HG02981 (cell line): Measurements from ENCODE around the gene TCF12.

Source experiments
- ATAC-seq: cut with Tn5 transposase; IDR thresholded peaks from one replicate; pipeline ENCODE4 v1.9.1; 2021; ENCODE audit warnings: mild to moderate bottlenecking, moderate library complexity; ENCODE audit not compliant: unreplicated experiment

Gene TCF12

DNA sequence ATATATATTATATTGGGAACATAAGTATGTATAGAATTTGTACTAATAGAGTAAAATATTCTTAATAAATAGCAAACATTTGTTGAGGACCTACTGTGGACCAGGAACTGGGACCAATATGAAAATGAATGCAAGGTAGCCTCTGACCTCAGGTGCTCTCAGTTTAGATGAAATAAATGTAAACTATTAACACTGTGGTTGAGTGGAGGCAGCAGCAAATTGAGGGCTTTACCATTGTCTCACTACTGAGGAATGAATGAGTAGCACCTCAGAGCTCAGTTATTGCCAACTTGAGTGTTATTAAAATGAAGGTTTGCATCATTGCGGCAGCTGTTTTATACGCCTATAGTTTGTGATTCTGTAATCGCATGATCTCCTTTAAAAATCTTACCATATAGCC is 366.9 kb downstream of the TCF12 start:
- peak; percentile 64 for ATAC-seq

DNA sequence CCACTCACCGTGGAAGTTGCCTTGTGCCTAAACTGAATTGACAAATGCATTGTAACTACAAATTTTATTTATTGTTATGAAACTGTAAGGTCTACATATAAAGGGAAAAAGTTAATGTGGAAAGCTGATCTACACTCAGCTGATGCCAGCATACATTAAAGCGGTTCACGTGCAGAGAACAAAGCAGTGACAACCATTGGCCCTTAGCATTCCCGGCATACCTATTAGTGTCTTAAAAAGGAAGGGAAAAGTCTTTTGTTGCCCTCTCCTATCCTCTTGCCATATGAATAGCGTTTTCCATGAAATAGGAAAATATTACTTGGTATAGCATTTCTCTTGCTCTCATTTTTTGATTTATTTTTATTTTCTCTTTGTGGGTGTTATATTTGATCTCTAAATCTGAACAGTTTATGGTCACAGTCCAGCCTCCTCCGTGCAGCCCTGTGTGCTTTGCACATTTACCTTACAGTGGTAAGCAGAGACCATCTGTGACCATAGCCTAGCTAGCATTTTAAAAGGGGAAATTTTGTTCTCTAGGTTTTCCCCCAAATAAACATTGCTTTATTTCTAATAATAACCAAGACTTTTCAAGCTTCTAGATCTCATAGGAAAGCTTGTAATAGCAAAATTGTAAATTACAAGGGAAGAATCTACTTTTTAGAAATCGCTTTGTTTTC is 368.1 kb downstream of the TCF12 start:
- no peak for ATAC-seq

DNA sequence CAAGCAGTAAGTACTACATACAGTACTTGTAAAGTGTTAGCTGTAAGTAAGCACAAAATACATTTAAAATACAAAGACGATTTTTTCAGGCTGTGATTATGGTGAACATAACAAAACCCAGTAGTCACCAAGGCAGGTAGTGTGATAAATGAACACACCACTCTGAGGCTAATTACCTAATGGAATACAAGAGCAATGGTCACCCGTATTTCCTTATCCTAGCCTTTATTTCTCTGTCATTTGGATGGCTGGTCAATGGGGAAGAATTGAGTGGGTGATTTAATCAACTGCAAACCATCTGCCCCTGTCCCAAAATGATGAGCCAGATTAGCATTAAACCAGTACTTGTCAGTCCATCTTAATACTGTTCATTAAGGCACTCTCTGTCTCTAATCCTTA is 368.7 kb downstream of the TCF12 start:
- ATAC-seq = no peak

DNA sequence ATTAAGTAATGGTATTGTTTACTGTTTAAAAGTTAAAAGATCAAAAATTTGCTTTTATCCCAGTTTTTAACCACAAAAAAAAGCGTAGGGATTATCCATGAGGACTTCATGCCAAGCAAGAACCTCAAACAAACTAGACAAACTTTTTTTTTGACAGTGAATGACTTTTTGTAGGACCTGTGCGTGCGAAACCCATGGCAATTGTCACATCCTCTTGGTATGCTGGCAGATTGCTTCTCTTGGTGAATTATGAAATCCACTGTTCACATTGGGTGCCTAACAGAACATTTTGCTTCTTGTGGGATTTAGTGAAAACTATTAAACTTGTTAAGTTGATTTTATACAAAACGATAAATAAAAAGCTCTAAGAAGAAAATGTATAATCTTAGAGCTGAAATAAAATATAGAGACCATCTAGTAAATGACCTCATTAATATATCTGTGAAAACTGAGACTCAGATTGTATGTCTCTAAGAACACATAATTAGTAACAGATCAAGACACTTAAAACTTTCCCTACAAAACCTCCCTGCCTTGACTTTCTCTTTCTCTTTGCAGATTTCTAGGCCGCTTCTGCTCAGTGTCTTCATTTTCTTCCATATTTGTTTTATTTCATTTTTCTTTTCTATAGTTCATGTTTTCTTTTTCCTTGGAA is 370.6 kb downstream of the TCF12 start:
- ATAC-seq = no peak

DNA sequence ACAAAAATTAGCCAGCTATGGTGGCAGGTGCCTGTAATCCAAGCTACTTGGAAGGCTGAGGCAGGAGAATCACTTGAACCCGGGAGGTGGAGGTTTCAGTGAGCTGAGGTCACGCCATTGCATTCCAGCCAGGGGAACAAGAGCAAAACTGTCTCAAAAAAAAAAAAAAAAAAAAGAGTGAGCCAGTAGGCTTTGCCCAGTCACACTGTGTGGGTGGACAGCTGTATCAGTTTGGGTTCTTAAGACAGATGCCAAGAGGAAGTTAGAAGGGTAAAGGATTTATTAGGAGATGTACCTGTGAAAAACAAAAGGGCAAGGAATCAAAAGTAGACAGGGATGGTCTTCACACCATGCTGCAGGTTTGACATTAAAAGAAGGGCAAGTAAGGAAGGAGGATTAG is 371.7 kb downstream of the TCF12 start:
- ATAC-seq = no peak

DNA sequence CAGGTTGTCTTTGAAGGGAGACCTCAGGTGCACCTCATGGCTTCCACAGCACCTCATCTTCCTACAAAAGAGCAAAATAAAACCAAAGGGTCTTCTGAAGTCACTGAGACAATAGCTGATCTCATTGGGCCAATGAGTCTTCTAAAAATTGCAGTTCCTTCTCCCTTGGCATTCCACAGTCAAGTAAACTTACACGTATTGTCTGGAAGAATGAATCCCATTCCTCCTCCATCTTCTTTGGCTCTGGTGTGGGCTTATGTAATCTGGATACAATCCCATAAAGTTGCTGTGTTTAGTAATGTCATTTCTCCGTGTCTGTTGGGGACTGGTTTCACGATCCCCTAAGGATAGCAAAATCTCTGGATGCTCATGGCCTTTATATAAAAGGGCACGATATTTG is 372.4 kb downstream of the TCF12 start:
- ATAC-seq = no peak

DNA sequence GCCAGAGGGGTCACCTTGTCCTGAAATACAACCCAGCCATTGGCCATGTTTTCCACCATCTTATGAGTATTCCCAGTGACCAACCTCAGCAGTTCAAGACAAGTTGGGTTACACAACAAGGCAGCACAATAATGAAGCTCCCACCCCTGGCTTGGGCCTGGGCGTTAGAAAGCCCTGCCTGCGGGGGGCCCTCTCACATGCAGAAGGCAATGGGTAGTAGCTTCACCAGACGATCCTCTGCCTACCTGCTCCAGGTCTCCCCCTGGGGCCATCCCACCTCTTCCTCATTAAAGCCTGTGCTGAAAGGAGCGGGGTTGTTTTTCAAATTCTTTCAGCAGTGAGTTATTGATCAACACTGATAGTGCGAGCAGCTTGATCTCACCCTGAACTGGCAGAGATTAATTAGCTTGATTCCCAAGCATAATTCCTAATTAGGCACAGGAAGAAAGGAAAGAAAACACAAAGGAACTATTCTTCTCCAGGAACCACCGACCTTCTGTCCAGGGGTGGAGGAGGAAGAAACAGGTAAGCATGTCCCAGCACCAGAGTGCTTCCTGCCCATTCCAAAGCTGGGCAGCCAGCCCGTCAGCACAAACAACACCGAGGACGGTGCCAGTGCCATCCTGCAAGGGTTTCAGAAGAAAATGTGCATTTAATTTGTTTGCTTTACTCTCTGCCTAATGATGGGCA is 378.2 kb downstream of the TCF12 start:
- ATAC-seq = no peak

DNA sequence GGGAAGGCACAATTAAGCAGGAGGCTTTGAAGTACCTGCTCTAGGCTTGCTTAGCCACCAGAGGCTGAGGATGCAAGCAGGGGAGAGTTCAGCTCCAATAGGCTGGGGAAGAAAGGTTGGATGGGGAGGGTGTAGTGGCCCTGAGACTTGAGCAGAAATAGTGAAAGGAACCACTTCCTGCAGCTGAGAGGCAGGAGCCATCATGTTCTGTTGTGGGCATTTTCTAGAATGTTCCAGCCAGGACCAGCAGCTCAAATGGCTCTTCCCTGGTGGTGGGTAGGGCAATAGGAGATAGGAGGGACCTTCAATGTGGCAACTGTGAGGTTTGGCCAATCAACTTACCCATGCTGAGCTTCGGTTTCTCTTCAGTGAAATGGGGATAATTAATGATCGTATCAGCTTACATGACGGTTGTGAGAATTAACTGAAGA is 378.7 kb downstream of the TCF12 start:
- no peak for ATAC-seq

DNA sequence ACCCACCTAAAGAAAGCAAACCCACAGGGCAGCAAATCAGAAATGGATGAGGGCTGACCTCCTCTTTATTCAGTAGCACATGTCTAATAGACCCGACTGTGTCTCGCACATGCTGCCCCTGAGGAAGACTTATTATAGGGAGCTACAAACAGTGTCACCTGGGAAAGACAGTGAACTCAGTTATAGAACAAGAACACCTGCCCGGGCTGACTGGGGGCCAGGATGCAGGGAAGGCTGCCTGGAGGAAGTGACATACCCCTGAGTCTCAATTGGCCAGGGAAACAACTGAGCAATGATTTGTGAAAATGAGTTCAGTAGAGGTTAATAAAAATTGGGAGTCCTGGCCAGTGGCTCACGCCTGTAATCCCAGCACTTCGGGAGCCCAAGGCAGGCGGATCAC is 379.2 kb downstream of the TCF12 start:
- ATAC-seq = no peak

DNA sequence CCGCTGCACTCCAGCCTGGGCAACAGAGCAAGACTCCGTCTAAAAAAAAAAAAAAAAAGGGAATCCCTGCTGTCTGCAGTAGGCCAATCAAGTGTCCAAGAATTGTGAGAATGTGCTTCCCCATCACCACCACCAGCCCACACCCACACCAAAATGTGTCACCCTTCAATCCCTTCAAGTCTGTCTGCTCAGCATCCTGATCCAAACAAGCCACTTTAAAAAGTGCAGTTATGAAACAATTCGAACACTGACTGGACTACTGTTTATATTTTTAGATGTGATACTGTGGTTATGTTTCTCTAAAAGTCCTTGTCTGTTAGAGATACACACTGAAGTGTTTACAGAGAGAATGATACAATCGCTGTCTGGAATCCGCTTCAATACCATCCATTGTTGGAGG is 379.8 kb downstream of the TCF12 start:
- no peak for ATAC-seq

DNA sequence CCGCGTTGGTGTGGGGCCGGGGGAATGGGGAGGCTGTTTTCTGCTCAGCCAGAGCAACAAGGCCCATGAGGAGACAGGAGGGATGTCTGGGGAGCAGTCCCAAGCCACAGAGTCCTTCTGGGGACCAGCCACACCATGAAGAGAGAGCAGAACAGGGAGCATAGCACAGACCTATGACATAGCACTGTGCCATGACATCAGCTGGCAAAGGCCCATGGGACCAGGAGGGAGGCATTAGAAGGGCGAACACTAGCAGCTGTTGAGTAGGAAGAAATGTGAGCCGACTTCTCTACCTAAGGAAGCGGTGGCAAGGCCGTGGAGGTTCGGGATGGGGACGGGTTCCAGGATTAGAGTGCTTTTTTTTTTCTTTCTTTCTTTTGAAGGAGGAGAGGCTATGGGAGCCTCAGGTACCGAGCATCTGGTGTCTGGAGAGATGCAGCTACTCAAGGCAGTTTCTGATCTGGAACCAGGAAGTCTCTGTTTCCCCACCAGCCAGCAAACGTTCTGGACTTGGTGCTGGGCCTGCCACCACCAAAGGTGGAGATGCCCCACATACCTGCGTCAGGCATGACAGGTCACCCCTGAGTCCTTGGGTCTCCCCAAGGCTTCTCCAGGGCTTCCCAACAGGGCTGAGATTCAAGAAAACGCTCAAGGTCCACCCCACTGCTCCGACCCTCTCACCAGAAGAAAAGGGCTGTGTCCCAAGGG is 380.6 kb downstream of the TCF12 start:
- ATAC-seq = no peak

DNA sequence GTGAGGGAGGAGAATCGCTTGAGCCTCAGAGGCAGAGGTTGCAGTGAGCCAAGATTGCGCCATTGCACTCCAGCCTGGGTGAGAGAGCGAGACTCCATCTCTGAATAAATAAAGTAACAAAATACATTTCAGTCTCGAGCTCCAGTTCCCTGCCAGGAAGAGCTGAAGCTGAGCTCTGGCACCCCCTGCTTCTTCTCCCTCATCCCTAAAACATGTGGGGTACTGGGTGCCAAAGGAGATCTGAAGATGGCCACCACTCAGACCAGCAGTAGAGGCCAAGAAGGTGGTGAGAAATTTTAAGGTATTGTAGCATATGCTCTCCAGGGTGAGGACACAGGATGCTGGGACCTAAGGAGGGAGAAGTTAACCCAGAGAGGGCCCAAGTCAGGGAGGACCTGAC is 382.9 kb downstream of the TCF12 start:
- no peak for ATAC-seq

DNA sequence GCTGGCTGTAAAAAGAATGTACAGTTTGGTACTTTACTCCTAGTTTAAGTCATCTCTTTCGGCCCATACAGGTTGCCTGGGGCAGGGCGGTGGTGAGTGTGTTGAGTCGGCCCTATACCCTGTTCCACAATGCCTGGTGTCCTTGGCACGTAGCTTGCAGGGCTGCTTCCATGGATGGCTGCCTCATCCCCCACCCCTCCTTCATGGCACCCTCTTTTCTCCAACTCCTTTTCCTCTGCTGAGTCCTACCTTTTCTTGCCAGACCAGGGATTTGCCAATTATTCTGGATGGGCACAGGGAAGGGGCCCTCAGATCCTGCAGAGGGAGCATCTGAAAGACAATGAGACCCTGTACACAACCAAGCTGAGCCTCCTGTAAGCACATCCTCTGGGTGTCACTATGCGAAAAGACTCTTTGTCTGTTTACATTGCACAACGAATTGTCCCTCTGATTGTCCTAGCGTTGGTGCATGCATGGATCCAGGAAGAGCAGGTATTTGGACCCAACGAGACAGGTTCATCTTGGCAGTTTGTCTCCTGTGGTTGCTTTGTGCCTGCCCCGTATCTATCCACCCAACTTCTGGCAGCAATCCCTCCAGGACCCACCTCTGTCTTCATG is 384.3 kb downstream of the TCF12 start:
- ATAC-seq = no peak

DNA sequence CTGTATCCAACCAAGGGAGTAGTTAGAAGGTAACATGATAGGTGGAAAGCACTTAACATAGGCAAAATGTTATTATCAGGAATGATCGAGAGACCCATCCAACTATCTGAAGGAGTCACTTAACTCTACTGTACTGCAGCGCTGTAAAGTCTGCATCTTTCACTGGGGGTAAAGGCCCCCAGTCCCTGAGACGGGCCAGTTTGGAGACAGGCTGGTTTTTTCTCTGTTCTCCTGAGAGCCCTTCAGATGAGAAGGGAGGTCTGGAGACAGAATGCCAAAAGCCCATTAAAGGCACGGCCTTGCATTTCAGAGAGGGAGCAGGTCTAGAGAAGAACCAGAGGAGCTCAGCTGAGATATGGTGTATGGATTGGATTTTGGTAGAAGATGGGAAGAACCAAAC is 386.6 kb downstream of the TCF12 start:
- no peak for ATAC-seq

DNA sequence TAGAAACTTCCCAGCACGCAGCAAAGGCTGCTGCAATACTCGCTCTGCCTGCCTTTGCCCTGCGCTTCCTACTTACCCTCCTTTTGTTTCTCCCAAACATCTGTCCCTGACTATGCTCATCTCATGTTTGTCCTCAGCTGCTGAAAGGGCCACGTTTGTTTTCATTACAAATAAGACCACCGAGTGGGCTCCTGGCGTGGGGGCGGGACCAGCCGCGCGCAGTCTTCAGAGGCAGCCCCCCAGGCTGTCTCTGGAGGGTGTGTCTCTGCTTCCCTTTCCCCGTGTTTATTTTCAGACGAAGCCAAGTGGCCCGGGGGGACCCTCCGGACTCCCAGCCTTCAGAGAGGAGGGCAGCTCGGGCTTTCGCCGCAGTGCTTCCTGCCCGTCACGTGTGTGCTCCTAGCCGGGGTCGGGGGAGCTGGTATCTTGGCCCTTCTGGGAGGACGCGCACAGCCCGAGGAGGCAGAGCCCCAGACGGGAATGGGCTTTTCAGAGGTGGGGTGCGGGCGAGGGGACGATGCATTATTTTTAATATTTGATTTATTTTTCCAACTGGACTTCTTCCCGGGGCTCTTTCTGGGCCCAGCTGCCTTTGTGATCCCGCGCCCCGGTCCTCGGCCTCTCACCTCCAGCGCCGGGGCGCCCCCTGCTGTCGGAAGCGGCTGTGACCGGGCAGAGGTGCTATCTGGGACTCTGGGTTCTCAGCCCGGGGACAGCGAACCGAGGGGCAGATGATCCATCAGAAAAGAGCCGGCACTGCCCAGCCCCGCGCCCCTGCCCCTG is 387.9 kb downstream of the TCF12 start:
- peak; percentile 71 for ATAC-seq

DNA sequence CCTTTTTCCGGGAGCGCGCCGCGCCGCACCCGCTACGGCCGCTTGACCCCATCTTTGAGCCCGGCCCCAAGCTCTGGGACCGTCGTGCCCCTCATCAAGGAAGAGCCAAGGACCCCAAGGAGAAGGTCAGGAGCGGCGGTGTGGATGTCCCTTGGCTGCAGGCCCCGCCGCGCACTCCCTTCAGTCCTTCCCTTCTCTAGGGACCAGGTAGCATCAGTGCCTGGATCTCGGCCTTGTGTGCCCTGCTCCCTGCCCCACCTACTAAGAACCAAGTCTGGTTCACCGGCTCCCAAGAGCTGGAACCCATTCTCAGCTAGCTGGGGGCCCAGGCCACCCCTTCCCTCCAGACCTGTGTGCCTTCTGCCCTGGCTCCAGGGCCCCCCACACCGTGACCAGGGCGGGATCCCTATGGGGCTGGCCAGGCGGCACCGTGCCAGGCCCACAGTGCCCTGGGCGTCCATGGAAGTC is 388.5 kb downstream of the TCF12 start:
- no peak for ATAC-seq

DNA sequence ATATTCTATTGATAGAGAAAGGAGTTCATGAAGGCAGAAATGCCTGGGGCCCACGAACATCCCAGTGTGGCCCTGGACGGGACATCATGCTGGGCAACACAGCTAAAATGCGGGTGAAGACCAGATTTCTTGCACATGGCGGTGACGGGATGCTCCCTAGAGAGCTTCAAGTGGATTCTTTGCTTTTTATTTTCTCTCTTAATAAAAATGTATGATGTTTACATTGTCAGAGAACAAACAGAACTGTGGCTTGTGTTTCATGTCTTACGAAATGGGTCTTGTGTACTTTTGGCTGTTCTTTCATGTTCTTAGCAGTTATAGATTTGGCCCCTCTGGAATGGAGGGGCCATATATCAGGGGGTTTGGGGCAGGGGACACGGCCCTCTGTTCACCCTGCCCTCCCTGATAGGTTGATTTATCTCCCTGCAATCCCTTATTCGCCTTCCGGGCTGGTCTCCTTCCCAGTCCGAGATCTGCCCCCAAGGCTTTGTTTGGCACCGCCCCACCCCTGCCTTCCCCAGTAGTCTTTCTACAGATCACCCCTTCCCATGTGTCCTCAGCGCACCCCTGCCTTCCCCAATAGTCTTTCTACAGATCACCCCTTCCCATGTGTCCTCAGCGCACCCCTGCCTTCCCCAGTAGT is 389.2 kb downstream of the TCF12 start:
- ATAC-seq = no peak

DNA sequence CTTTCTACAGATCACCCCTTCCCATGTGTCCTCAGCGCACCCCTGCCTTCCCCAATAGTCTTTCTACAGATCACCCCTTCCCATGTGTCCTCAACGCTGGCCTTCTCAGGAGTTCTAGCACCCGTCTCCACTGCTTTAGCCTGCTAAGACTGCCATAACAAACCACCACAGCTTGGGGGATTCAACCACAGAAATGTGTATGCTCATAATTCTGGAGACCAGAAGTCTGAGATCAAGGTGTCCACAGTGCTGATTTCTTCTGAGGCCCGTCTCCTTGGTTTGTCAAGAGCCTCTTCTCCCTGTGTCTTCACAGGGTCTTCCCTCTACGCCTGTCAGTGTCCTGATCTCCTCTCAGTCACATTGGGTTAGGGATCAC is 389.7 kb downstream of the TCF12 start:
- no peak for ATAC-seq

DNA sequence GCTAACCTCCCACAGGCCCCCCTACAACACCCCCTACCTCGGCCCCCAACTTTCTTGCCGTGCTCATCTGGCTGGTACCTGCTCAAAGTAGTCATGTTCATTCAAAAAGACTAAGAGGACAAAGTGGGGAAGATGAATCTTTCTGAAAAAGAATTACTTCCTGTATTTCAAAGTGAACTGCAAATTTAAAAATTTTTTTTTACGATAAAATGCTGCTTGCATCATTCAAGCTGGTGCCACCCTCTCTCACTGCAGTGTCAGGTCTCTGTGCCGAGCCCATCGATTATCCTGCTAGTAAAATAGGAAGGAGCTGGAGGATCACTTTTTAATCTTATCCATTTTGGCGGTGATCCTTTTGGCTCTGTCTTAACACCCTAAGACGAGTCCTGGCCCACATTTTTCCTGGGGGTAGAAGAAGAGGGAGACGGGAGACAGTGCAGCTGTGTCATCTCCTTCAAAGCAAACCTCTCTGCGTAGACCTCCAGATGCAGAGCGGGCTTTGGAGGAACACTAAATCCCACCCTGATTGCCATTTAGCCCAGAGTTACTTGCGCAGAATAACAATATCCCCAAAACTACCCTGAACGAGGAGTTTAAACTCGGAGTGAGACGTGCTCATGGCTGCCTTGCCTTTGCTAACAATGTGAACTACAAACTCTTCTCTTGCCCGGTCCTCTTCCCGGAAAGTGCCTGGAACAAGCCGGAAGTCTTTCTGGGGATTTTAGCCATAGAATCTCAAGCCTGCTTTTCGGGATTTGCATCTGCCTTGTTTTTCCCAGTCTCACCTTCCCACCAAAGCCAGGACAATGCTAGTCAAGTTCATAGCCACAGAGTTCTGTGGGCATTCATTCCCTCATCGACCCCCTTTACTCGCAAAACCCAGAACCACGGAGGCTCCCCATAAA is 391.7 kb downstream of the TCF12 start:
- no peak for ATAC-seq
